ENCODE data around the gene SAPCD2.

Gene SAPCD2

DNA sequence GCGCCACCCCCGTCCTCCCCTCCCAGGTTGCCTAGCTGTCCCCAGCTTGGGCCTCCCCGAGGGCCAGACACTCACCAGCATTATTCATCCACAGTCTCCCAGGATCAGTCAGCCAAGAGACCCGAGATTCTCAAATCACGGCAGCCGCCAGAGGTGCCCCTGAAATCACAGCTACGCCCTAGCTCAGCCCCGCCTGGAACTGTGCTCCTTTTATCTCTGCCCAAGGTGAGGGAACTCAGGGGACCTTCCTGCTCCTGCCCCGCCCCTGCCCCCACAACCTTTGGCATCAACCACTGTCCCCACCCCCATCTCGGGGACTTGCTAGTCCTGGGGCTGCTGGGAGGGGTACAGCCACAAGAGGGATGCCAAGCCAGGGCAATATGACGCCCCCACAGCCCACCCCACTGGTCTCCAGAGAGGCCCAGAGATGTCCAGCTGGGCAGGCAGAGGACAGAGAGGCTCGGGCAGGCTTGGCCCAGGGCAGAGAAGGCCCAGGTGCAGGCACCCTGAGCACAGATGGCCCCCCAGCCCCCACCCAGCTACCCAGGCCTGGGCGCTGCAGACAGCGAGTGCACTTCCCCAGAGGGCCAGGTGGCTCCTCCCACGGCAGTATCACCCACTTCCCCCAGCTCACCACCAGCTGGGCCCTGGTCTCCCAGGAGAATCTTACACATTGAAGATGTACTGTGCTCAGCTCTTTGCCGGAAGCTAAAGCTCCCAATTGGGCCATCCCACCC lies 38.3 kb downstream of the SAPCD2 start, which contains the start of gene FUT7:
TSS of gene FUT7 (minus strand) at position 185 of the 737 bp plus-strand sequence. CDS start at position 88, 97 bp downstream.
- no peaks in the 10 kb centered on the region for H3K36me3 ChIP-seq (replicated peaks)
- no peak for DNase-seq
- no peak within 1 kb of the TSS for H3K4me3 ChIP-seq (ENCODE audit: low read depth, low read length)
- no peak within 1 kb of the TSS for H3K27ac ChIP-seq
- in situ Hi-C loops (cut with HindIII; ENCODE audit: low pct_ligation_motif_present, low sequenced_read_pairs) = loop anchor here (25.0 kb wide), 2 partner anchors 95 to 220 kb away; partner anchors contain the start of genes C8G, FBXW5 and RABL6
- TF ChIP-seq, protein P1, sequence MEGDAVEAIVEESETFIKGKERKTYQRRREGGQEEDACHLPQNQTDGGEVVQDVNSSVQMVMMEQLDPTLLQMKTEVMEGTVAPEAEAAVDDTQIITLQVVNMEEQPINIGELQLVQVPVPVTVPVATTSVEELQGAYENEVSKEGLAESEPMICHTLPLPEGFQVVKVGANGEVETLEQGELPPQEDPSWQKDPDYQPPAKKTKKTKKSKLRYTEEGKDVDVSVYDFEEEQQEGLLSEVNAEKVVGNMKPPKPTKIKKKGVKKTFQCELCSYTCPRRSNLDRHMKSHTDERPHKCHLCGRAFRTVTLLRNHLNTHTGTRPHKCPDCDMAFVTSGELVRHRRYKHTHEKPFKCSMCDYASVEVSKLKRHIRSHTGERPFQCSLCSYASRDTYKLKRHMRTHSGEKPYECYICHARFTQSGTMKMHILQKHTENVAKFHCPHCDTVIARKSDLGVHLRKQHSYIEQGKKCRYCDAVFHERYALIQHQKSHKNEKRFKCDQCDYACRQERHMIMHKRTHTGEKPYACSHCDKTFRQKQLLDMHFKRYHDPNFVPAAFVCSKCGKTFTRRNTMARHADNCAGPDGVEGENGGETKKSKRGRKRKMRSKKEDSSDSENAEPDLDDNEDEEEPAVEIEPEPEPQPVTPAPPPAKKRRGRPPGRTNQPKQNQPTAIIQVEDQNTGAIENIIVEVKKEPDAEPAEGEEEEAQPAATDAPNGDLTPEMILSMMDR (IDR thresholded peaks at IDR 0.05; ENCODE audit: low read depth, low read length, missing control alignments) = no peak
- no peaks in the 10 kb centered on the region for H3K27me3 ChIP-seq (replicated peaks)

- TF ChIP-seq, protein P1 (IDR thresholded peaks at IDR 0.05; ENCODE audit: low read depth, low read length, missing control alignments) = no peak
- Histone ChIP-seq H3K36me3 (replicated peaks) (no peaks in the 10 kb centered on the region), H3K27me3 (replicated peaks) (no peaks in the 10 kb centered on the region), H3K4me3 (ENCODE audit: low read depth, low read length) (no peak overlapping the region), H3K27ac (no peak overlapping the region)
- in situ Hi-C loops (cut with HindIII; ENCODE audit: low pct_ligation_motif_present, low sequenced_read_pairs) = loop anchor here (25.0 kb wide), 2 partner anchors 94 to 219 kb away; partner anchors contain the start of genes C8G, FBXW5 and RABL6
- no peak for DNase-seq
Observed at GRCh38 chr9:137030538-137031527, 39.5 kb downstream of the SAPCD2 start.

GRCh38 chr9:137030006-137030405 lies 40.4 kb downstream of the SAPCD2 start:
- H3K27ac ChIP-seq = no peak overlapping the region
- no peak for DNase-seq

DNA sequence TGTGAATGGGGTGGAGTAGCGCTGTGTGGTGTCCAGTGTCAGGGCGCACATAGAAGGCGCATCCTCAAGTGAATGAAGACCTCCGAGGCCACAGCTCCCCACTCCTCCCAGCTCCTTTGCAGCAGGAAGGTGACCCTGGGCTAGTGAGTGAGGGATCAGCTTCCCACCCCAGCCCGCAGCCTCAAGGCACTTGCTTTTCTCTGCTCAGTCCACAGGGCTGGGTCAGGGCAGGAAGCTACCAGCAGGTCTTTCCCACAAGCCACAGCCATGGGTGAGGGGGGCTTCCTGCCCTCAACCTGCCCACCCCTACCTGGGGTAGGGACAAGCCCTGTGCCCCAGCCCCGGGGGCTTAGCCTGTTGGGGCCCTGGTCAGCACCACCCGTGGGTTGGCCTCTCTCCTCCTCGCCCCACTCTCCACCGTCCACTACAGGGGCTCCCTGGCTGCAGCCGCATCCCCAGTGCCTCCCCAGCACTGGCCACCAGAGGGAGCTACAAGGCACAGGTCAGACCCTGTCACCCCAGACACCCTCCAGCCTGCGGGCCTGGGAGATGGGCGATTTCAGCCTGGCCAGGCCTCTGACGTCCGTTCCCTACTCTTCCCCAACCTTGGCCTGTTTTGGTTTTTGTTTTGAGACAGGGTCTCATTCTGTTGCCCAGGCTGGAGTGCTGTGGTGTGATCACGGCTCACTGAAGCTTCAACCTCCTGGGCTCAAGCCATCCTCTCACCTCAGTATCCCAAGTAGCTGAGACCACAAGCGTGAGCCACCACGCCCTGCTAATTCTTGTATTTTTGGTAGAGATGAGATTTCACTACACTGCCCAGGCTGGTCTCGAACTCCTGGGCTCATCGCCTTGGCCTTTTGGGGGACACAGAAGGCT lies 41.1 kb downstream of the SAPCD2 start:
- H3K36me3 ChIP-seq (replicated peaks) = no peaks in the 10 kb centered on the region
- no peak overlapping the region for H3K4me3 ChIP-seq (ENCODE audit: low read depth, low read length)
- no peaks in the 10 kb centered on the region for H3K27me3 ChIP-seq (replicated peaks)
- no peak overlapping the region for H3K27ac ChIP-seq
- DNase-seq = peak; percentile 49
- in situ Hi-C loops (cut with HindIII; ENCODE audit: low pct_ligation_motif_present, low sequenced_read_pairs) = loop anchor here (25.0 kb wide), 2 partner anchors 92 to 217 kb away; partner anchors contain the start of genes C8G, FBXW5 and RABL6
- TF ChIP-seq, protein P1 (IDR thresholded peaks at IDR 0.05; ENCODE audit: low read depth, low read length, missing control alignments) = peak; percentile 95

More at GRCh38 chr9:137030006-137030405, 40.4 kb downstream of the SAPCD2 start:
- in situ Hi-C loops (cut with HindIII; ENCODE audit: low pct_ligation_motif_present, low sequenced_read_pairs) = loop anchor here (25.0 kb wide), 2 partner anchors 93 to 218 kb away; partner anchors contain the start of genes C8G, FBXW5 and RABL6
- Histone ChIP-seq H3K27me3 (replicated peaks) (no peaks in the 10 kb centered on the region), H3K4me3 (ENCODE audit: low read depth, low read length) (no peak overlapping the region), H3K36me3 (replicated peaks) (no peaks in the 10 kb centered on the region)
- TF ChIP-seq, protein P1 (IDR thresholded peaks at IDR 0.05; ENCODE audit: low read depth, low read length, missing control alignments) = no peak

Measured in brain microvascular endothelial cell (primary cell).